ENCODE measurements around the gene WWOX.

GRCh38 chr16:78749745-78750268 is 650.4 kb downstream of the WWOX start:
- TF ChIP-seq CTCF (optimal IDR thresholded peaks at IDR 0.05 in 1 of 3, IDR thresholded peaks at IDR 0.05 in 1 of 3, conservative IDR thresholded peaks at IDR 0.05 in 1 of 3; ENCODE audit: extremely low read depth in 1 of 3, insufficient read depth in 2 of 3, low read length in 3 of 3) = no peak
- no peak for TF ChIP-seq EZH2 (IDR thresholded peaks at IDR 0.05; ENCODE audit: low read length)

Data from keratinocyte (primary cell).